Body of pancreas (tissue), 4 donors: ENCODE measurements around the gene LYPD3.

Experiments
- CTCF ChIP-seq, 7 experiments: fragments of 450-650 bp in 4 of 7; fragments of 200-600 bp in 3 of 7; sonication (generic) in 3 of 7; IDR thresholded peaks; one replicate each; pipeline ENCODE4 v1.5.1; 2016 to 2019; ENCODE audit warnings: antibody characterized with exemption in 7 of 7
- POLR2A ChIP-seq, 3 donors: fragments of 450-650 bp; IDR thresholded peaks; one replicate each; pipeline ENCODE4 v1.6.1; 2016; ENCODE audit warnings: antibody characterized with exemption in 3 of 3, mild to moderate bottlenecking in 2 of 3

GRCh38 chr19:43486412-43486811, 21.0 kb upstream of the LYPD3 start:
- TF ChIP-seq CTCF (IDR thresholded peaks at IDR 0.05) (no peak), POLR2A (IDR thresholded peaks at IDR 0.05) (no peak)
